ENCODE measurements around the gene SUPT4H1.

GRCh38 chr17:58382108-58382871, 30.3 kb upstream of the SUPT4H1 start:
- TF ChIP-seq, protein P1, sequence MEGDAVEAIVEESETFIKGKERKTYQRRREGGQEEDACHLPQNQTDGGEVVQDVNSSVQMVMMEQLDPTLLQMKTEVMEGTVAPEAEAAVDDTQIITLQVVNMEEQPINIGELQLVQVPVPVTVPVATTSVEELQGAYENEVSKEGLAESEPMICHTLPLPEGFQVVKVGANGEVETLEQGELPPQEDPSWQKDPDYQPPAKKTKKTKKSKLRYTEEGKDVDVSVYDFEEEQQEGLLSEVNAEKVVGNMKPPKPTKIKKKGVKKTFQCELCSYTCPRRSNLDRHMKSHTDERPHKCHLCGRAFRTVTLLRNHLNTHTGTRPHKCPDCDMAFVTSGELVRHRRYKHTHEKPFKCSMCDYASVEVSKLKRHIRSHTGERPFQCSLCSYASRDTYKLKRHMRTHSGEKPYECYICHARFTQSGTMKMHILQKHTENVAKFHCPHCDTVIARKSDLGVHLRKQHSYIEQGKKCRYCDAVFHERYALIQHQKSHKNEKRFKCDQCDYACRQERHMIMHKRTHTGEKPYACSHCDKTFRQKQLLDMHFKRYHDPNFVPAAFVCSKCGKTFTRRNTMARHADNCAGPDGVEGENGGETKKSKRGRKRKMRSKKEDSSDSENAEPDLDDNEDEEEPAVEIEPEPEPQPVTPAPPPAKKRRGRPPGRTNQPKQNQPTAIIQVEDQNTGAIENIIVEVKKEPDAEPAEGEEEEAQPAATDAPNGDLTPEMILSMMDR (conservative IDR thresholded peaks at IDR 0.05), result no peak
- TF ChIP-seq EZH2 (IDR thresholded peaks at IDR 0.05; ENCODE audit: low read depth), result no peak
